GM19455 (cell line): ENCODE data around the gene ACE.

Source experiments
- ATAC-seq: cut with Tn5 transposase; IDR thresholded peaks from one replicate; pipeline ENCODE4 v1.9.1; 2021; ENCODE audit not compliant: unreplicated experiment

Gene ACE

GRCh38 chr17:63476854-63477479, at the start of gene ACE:
TSS of gene ACE (plus strand) at chr17:63477061. CDS start at chr17:63477095, 34 bp downstream.
- ATAC-seq = peak; percentile 66

GRCh38 chr17:63429766-63430165, 47.1 kb upstream of the ACE start:
- ATAC-seq = no peak

- ATAC-seq = no peak
These were observed 46.6 kb upstream of the ACE start for GRCh38 chr17:63430223-63430622.

GRCh38 chr17:63431618-63431938, 45.3 kb upstream of the ACE start:
- no peak for ATAC-seq

DNA sequence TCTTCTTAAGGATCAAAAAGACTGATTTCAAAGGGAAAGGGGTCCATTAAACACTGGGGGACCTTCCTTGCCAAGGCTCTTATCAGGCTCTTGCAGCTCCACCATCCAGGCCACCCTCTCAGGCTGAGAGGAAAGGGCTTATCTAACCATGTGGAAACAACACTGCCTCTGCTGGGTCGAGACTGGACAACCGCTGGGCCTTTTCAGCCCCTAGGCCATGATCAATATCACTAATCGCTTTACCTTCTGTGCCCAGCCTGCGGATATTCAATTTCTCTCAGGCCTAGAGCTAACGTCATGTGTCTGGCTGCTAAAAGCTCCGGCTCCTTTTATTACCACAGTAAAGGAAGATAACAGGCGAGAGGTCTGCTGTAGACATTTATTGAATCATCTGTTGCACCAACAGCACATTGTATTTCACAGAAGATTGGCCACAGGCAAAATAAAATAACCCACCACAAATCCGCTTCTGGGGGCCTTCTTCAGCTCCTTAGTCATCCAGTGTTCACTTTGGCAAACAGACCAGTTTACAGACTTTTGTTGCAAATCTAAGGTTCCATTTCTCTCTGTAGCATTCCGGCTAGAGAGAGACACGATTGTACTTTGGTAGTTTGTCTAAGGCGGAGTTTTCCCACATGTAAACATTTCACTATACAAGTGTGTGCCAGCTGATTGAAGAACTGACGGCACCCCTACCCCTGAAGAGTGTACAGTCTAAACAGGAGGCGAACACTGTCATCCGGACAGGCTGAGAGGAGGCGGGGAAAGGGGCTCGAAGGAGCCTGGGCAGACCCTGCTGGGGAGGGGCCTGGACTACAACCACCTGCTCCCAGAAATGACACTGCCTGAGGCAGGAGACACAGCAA, 44.7 kb upstream of the ACE start:
- no peak for ATAC-seq

- no peak for ATAC-seq
These were observed 42.9 kb upstream of the ACE start for GRCh38 chr17:63433746-63434591.

DNA sequence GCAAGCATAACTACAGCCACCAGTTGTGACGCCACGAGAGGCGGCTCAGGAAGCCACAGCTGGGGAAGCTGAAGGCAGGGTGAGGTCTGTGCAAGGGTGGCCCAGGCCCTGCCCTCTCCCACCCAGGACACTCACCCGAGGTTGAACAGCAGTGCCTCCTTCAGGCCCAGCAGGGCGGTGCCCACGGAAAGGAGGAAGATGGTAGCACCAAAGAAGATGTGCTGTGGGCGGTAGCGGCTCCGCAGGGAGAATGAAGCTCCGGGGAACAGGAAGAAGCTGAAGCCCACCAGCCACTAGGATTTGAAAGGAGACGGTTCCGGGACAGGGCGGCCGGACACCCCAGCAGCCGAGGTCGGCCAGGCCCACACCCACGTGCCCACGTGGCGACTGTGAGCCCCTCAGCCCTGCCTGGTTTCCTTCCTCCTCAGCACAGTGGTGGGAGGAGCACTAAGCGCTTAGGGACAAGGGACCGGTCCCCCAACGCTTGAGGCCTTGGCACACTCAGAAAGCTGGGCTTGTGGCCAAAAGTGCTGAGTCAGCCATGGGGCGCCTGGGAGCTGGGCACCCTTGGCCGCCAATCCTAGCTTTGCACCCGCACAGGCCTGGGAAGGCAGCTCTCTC, 41.8 kb upstream of the ACE start:
- no peak for ATAC-seq

DNA sequence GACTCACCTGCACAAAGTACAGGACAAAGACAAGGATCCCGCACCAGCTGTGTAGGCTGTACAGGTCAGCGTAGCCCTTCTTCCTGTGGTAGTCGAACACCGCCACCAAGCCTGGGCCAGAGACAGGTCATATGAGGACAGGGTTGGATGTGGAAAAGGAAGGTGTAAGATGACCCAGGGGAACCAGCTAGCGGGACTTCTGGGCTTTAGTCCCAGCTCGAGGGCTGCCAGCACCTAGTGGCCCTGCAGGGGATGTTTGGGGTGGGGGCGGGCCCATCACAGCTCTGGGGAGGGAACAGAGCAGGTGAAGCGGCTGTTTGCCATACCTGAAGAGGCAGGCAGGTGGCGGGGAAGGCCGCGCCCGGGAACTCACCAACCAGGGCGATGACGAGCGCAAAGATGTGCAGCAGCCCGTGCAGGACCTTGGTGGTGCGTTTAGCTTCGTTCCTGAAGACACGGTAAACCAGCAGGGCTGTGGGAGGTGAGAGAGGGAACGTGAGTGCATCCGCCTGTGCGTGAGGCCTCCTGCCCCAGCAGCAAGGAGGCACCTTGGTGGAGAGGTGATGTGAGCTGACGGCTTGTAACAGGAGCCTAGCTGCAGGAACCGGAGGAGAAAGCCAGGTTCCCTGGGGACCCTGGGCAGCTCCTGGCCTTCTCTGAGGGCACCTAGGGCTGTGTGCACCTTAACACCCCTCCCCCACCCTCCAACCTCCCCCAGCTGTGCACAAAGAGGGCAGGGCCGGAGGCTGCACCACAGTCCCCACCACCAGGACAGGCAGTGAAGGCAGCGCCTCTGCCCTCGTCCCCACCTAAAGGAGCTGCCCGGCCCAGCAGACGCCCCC, 41.0 kb upstream of the ACE start:
- ATAC-seq = no peak

DNA sequence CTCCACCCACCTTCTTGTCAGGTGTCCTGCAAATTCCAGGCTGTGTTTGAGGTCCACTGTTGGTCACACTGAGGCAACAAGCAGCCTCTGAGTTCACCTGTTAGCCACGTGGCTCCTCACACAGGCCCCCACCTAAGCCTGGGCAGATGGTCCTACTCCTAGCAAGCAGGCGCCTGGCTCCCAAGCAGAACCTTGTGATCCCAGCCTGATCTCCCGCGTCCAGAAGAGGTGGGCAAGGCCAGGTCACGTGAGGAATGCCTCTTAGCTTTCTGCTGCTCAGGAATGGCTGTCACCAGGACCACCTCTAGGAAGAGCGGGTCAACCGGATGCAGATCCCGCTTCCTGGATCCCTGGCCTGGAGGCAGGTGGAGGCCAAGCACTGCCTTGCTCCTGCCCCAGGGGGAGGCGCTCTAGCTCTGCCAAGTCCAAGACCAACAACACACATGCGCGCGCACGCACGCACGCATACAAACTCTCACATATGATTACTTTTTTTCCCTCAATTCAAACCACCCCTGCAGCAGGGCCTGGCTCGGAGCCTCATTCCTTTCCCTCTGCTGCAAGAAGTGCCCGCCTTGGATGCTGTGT, 40.2 kb upstream of the ACE start:
- ATAC-seq = no peak

DNA sequence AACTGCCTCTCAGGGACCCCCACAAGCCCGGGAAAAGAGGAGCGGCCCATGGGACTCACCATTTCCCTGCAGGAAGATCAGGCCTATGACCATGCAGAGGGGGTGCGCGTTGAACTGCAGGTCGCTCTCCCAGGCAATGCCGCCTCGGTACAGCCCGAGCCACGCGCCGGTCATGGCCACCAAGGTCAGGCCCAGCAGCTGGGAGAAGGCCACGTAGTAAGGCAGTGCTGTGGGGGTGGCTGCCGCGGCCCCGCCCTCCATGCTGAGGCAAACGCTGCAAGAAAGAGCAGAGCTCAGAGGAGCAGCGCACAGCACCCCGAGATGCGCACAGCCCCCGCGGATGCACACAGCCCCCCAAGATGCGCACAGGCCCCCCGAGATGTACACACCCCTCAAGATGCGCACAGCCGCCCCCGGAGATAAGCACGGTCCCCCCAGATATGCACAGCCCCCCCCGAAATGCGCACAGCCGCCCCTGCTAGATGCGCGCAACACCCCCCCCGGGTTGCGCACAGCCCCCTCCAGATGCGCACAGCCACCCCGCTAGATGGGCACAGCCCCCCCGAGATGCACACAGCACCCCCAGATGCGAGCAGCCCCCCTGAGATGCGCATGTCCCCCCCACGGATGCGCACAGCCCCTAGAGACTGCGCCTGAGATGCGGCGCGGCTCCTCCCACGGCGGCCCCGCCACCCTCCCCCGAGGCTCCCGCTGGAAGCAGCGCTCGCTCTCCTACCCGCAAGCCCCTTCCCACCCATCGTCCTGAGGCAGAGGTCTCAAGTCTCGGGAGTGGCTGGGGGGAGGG, 39.4 kb upstream of the ACE start:
- ATAC-seq = no peak

- ATAC-seq = no peak
These were observed 38.5 kb upstream of the ACE start for GRCh38 chr17:63438092-63439051.

- ATAC-seq = no peak
These were observed 37.2 kb upstream of the ACE start for GRCh38 chr17:63439687-63440086.

- ATAC-seq = no peak
These were observed 36.6 kb upstream of the ACE start for GRCh38 chr17:63440127-63440769.

DNA sequence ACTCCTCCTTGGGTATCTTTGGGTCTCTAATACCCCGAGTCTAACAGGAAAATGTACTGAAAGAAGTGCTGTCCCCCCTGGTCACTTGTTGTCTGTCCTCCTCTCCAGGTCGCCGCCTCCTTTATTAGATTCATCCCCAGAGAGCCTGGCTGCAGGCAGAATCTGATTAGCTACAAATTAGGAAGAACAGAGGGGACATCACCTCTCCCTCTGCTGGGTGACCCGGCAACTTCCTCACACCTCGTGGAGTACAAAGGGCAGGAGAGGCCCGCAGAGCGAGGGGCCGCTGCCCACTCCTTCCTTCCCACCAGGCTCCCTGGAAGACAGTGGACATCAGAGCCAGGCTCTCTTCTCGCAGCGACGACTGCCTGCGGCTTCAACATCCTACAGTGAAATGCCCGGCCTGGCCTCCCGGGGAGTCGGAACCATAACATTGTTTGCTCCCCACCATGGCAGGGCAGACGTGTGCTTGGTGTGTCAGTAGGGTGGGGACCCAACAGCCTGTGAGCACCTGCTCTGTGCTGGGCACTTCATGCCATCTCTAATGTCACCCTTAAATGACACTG, 36.0 kb upstream of the ACE start:
- ATAC-seq = no peak

DNA sequence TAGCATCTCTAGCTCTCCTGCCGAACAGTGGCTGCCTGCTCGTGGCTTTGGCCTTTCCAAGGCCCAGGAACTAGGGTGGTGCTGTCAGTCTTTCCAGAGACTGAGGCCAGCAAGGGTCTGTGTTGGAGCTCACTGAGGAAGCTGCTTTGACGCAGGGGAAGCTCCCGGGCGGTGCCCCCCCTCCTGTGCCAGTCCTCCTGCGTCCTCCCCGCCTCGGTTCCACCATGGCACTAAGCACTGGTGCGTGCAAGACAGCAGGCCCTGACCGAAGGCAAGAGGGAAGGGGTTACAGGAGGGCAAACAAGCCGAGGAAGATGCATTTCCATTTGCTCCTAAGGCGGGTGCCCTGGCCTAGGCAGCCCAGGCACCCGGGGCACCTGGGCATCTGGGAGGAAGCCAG, 35.2 kb upstream of the ACE start:
- no peak for ATAC-seq

GRCh38 chr17:63442074-63442473, 34.8 kb upstream of the ACE start:
- no peak for ATAC-seq

- ATAC-seq = no peak
These were observed 34.3 kb upstream of the ACE start for GRCh38 chr17:63442549-63443035.
